ENCODE results near the gene HBZ. TPM values are rescaled to one million over a fixed set of nuclear protein-coding genes. Genes with fewer than 3 reads are reported as not detected.

The HBZ gene
- total RNA-seq, 2 donors from 2014 or later: 1.4 TPM; not detected in 1

- Histone ChIP-seq H3K27ac (no peak within 1 kb of the TSS), H3K4me3 (peak within 1 kb of the TSS; percentile 20), H3K9ac (ENCODE audit: low read depth in 2 of 2, low read length in 2 of 2) (peak within 1 kb of the TSS in 1 of 2 donors; percentile 30), H3K27me3 (peaks cover 48% of the 10 kb centered on the region), H3K9me3 (no peaks in the 10 kb centered on the region), H3K4me1 (peaks cover 11% of the 10 kb centered on the region), H3K36me3 (no peaks in the 10 kb centered on the region)
- intact Hi-C loops (cut with DNase I): loop anchor here (5.0 kb wide), 1 partner anchor 73 kb away; no protein-coding TSS in a partner anchor
- no peak for DNase-seq
- TF ChIP-seq CTCF (IDR thresholded peaks at IDR 0.05): peak; percentile 23
Measured at GRCh38 chr16:180101-180675, 27.7 kb downstream of the HBZ start, which contains the start of gene HBQ1. Gene HBQ1, plus strand, starts transcription at chr16:180459. Its CDS starts 28 bp downstream, at chr16:180487.

- Histone ChIP-seq H3K27me3 (peaks cover 45% of the 10 kb centered on the region), H3K4me1 (peaks cover 11% of the 10 kb centered on the region), H3K9me3 (no peaks in the 10 kb centered on the region), H3K4me3 (peak overlapping the region; percentile 20), H3K9ac (ENCODE audit: low read depth in 2 of 2, low read length in 2 of 2) (peak overlapping the region in 1 of 2 donors; percentile 30), H3K36me3 (no peaks in the 10 kb centered on the region), H3K27ac (no peak overlapping the region)
- DNase-seq: no peak
- intact Hi-C loops (cut with DNase I): loop anchor here (5.0 kb wide), 1 partner anchor 74 kb away; no protein-coding TSS in a partner anchor
- TF ChIP-seq CTCF (IDR thresholded peaks at IDR 0.05): no peak
Measured at GRCh38 chr16:180681-181564, 28.5 kb downstream of the HBZ start.

- Histone ChIP-seq H3K4me1 (peaks cover 11% of the 10 kb centered on the region), H3K27me3 (peaks cover 45% of the 10 kb centered on the region), H3K9ac (ENCODE audit: low read depth in 2 of 2, low read length in 2 of 2) (peak overlapping the region in 1 of 2 donors; percentile 12), H3K4me3 (no peak overlapping the region), H3K9me3 (no peaks in the 10 kb centered on the region), H3K27ac (no peak overlapping the region), H3K36me3 (no peaks in the 10 kb centered on the region)
- intact Hi-C loops (cut with DNase I): loop anchor here (5.0 kb wide), 1 partner anchor 74 kb away; no protein-coding TSS in a partner anchor
- peak; percentile 79 for DNase-seq
- TF ChIP-seq CTCF (IDR thresholded peaks at IDR 0.05): peak; percentile 98
Measured at GRCh38 chr16:181565-182021, 29.1 kb downstream of the HBZ start.

- no peak overlapping the region for H3K9ac ChIP-seq (ENCODE audit: low read depth in 2 of 2, low read length in 2 of 2)
- DNase-seq: no peak
- intact Hi-C loops (cut with DNase I): loop anchor here (5.0 kb wide), 1 partner anchor 76 kb away; no protein-coding TSS in a partner anchor
- H3K4me3 ChIP-seq: no peak overlapping the region
- H3K4me1 ChIP-seq: peaks cover 11% of the 10 kb centered on the region
- H3K27ac ChIP-seq: no peak overlapping the region
- no peaks in the 10 kb centered on the region for H3K36me3 ChIP-seq
- H3K27me3 ChIP-seq: peaks cover 34% of the 10 kb centered on the region
- H3K9me3 ChIP-seq: no peaks in the 10 kb centered on the region
- no peak for TF ChIP-seq CTCF (IDR thresholded peaks at IDR 0.05)
Measured at GRCh38 chr16:183005-183404, 30.6 kb downstream of the HBZ start.

GRCh38 chr16:185213-185612 lies 32.8 kb downstream of the HBZ start:
- no peak for TF ChIP-seq CTCF (IDR thresholded peaks at IDR 0.05)
- no peak for DNase-seq
- H3K4me1 ChIP-seq: peaks cover 11% of the 10 kb centered on the region
- H3K27ac ChIP-seq: no peak overlapping the region
- H3K9me3 ChIP-seq: no peaks in the 10 kb centered on the region
- intact Hi-C loops (cut with DNase I): no loop called here
- peaks cover 12% of the 10 kb centered on the region for H3K36me3 ChIP-seq
- no peak overlapping the region for H3K9ac ChIP-seq (ENCODE audit: low read depth in 2 of 2, low read length in 2 of 2)
- peaks cover 12% of the 10 kb centered on the region for H3K27me3 ChIP-seq
- no peak overlapping the region for H3K4me3 ChIP-seq

Data from colonic mucosa (tissue), 4 donors.